OCI-LY1 (cell line): ENCODE data around the gene PRSS23.

Source experiments
- H2AFZ ChIP-seq: fragments of 200-600 bp; sonication (generic), shearing (Covaris generic); 2 replicates; pipeline ENCODE4 v1.6.0; 2014; ENCODE audit warnings: antibody characterized with exemption, mild to moderate bottlenecking, low read length
- H3F3A ChIP-seq: fragments of 200-600 bp; sonication (generic), shearing (Covaris generic); 2 replicates; pipeline ENCODE4 v1.6.0; 2014; ENCODE audit warnings: mild to moderate bottlenecking, antibody characterized with exemption, low read length, moderate library complexity; ENCODE audit not compliant: insufficient read depth
- H3K27ac ChIP-seq: fragments of 200-600 bp; sonication (generic); 2 replicates; pipeline ENCODE4 v1.5.1; 2014; ENCODE audit warnings: low read length, mixed run types, mild to moderate bottlenecking, low read depth; ENCODE audit not compliant: poor library complexity, severe bottlenecking
- H3K27me3 ChIP-seq: fragments of 200-600 bp; sonication (generic); 2 replicates; pipeline ENCODE4 v1.6.0; 2014; ENCODE audit warnings: antibody characterized with exemption, mild to moderate bottlenecking, low read length, moderate library complexity; ENCODE audit not compliant: insufficient read depth
- H3K36me3 ChIP-seq: fragments of 200-600 bp; sonication (generic); 2 replicates; pipeline ENCODE4 v1.6.1; 2014; ENCODE audit warnings: mild to moderate bottlenecking, antibody characterized with exemption, low read length, moderate library complexity, mixed read lengths; ENCODE audit not compliant: insufficient read depth
- H3K4me1 ChIP-seq: fragments of 200-600 bp; sonication (generic); 2 replicates; pipeline ENCODE4 v1.5.1; 2014; ENCODE audit warnings: mild to moderate bottlenecking, low read length, moderate library complexity; ENCODE audit not compliant: insufficient read depth, severe bottlenecking
- H3K4me2 ChIP-seq: fragments of 200-600 bp; sonication (generic), shearing (Covaris generic); 2 replicates; pipeline ENCODE4 v1.6.1; 2014; ENCODE audit warnings: low read length
- H3K4me3 ChIP-seq: fragments of 200-600 bp; sonication (generic); 2 replicates; pipeline ENCODE4 v1.5.1; 2014; ENCODE audit warnings: low read length, low read depth, mild to moderate bottlenecking, mixed read lengths; ENCODE audit not compliant: poor library complexity, severe bottlenecking
- H3K79me2 ChIP-seq: fragments of 200-600 bp; shearing (Covaris generic); 2 replicates; pipeline ENCODE4 v1.6.1; 2016; ENCODE audit warnings: mixed run types, low read length, mixed read lengths; ENCODE audit not compliant: insufficient read depth
- H3K9ac ChIP-seq: fragments of 200-600 bp; sonication (generic), shearing (Covaris generic); 2 replicates; pipeline ENCODE4 v1.6.1; 2014; ENCODE audit warnings: mild to moderate bottlenecking, low read length, mixed read lengths
- H3K9me2 ChIP-seq: fragments of 200-600 bp; sonication (generic), shearing (Covaris generic); 2 replicates; pipeline ENCODE4 v1.6.1; 2014; ENCODE audit warnings: low read depth, mild to moderate bottlenecking, low read length, mixed read lengths
- H3K9me3 ChIP-seq: fragments of 200-600 bp; shearing (Covaris generic); 2 replicates; pipeline ENCODE4 v1.6.1; 2014; ENCODE audit warnings: low read length, mixed read lengths
- H4K20me1 ChIP-seq: fragments of 200-600 bp; sonication (generic), shearing (Covaris generic); 2 replicates; pipeline ENCODE4 v1.6.0; 2016; ENCODE audit warnings: mild to moderate bottlenecking, low read length; ENCODE audit not compliant: insufficient read depth
- EZH2 ChIP-seq: fragments of 200-600 bp; sonication (generic), shearing (Covaris generic); IDR thresholded peaks from 2 replicates; pipeline ENCODE4 v1.8.0; 2017; ENCODE audit warnings: borderline replicate concordance, mixed run types, mild to moderate bottlenecking, antibody characterized with exemption, low read length, moderate library complexity, mixed read lengths
- TF ChIP-seq, protein P1 (sequence below): fragments of 200-600 bp; sonication (generic), shearing (Covaris generic); IDR thresholded peaks from 2 replicates; pipeline ENCODE4 v1.5.1; 2017; ENCODE audit warnings: mild to moderate bottlenecking, antibody characterized with exemption, low read length, moderate library complexity, mixed read lengths

PRSS23 gene

DNA sequence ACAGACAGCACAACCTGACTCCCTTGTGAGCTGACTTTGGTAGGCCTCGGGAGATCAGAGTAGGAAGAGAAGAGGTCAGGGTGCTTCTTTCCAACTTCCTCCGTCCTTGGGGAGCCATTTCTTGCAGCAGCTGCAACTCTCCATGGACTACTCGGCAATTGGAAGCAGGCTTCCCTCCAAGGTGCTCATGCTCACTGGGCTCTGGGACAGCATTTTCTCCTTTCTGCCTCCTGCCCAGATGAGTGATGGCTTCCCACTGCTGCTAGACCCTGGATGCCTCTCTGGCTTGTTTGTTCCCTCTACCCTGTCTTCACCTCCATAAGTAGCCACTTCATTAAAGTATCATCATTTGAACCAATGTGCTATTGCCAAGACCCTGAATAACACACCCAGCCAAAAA, 8.2 kb upstream of the PRSS23 start:
- Histone ChIP-seq H4K20me1 (no peaks in the 10 kb centered on the region), H3K9ac (no peak overlapping the region), H3F3A (no peaks in the 10 kb centered on the region), H3K4me1 (no peaks in the 10 kb centered on the region), H3K9me3 (no peaks in the 10 kb centered on the region), H3K4me3 (no peak overlapping the region), H3K36me3 (no peaks in the 10 kb centered on the region), H3K27ac (no peak overlapping the region), H2AFZ (no peak overlapping the region), H3K4me2 (no peak overlapping the region), H3K9me2 (no peaks in the 10 kb centered on the region), H3K79me2 (no peaks in the 10 kb centered on the region), H3K27me3 (no peaks in the 10 kb centered on the region; the same call in 1 of the 2 replicates)
- no peak for TF ChIP-seq EZH2
- TF ChIP-seq, protein P1, sequence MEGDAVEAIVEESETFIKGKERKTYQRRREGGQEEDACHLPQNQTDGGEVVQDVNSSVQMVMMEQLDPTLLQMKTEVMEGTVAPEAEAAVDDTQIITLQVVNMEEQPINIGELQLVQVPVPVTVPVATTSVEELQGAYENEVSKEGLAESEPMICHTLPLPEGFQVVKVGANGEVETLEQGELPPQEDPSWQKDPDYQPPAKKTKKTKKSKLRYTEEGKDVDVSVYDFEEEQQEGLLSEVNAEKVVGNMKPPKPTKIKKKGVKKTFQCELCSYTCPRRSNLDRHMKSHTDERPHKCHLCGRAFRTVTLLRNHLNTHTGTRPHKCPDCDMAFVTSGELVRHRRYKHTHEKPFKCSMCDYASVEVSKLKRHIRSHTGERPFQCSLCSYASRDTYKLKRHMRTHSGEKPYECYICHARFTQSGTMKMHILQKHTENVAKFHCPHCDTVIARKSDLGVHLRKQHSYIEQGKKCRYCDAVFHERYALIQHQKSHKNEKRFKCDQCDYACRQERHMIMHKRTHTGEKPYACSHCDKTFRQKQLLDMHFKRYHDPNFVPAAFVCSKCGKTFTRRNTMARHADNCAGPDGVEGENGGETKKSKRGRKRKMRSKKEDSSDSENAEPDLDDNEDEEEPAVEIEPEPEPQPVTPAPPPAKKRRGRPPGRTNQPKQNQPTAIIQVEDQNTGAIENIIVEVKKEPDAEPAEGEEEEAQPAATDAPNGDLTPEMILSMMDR = no peak

- Histone ChIP-seq H2AFZ (no peak overlapping the region), H3K9me2 (no peaks in the 10 kb centered on the region), H3K9me3 (no peaks in the 10 kb centered on the region), H3K4me1 (no peaks in the 10 kb centered on the region), H3K27me3 (no peaks in the 10 kb centered on the region), H3F3A (no peaks in the 10 kb centered on the region), H4K20me1 (no peaks in the 10 kb centered on the region), H3K27ac (no peak overlapping the region), H3K9ac (no peak overlapping the region), H3K4me3 (no peak overlapping the region), H3K79me2 (no peaks in the 10 kb centered on the region), H3K36me3 (no peaks in the 10 kb centered on the region), H3K4me2 (no peak overlapping the region)
- TF ChIP-seq EZH2 = no peak
- TF ChIP-seq, protein P1 = no peak
These were observed 7.0 kb upstream of the PRSS23 start for GRCh38 chr11:86793307-86793706.

- TF ChIP-seq, protein P1 = no peak
- TF ChIP-seq EZH2 = no peak
- Histone ChIP-seq H2AFZ (no peak overlapping the region), H3K4me3 (no peak overlapping the region), H3K27ac (no peak overlapping the region), H3K9me3 (no peaks in the 10 kb centered on the region), H3K79me2 (no peaks in the 10 kb centered on the region), H3K27me3 (no peaks in the 10 kb centered on the region), H3K4me1 (no peaks in the 10 kb centered on the region), H3K4me2 (no peak overlapping the region), H3K36me3 (no peaks in the 10 kb centered on the region), H3K9ac (no peak overlapping the region), H3K9me2 (no peaks in the 10 kb centered on the region), H4K20me1 (no peaks in the 10 kb centered on the region), H3F3A (no peaks in the 10 kb centered on the region)
These were observed 4.8 kb upstream of the PRSS23 start for GRCh38 chr11:86795511-86795910.
